ENCODE measurements around the gene SLF1. TPM values are rescaled to one million over a fixed set of nuclear protein-coding genes. Genes with fewer than 3 reads are reported as not detected.
"Not testable (repeated sequence)": the region's sequence is repeated elsewhere in the genome, so short reads cannot be mapped to it uniquely, and the experiment has no call there.

Gene SLF1
- total RNA-seq (1 to 10 TPM; 8.1 to 8.2 TPM), total RNA-seq (47.6 to 53.0 reads per million in 2 donors)

- peaks cover 29% of the 10 kb centered on the region for H3K4me1 Mint-ChIP-seq
Observed at GRCh38 chr5:94618493-94619328, at the start of gene SLF1, which contains the start of gene KIAA0825. SLF1 (plus strand) TSS chr5:94618669; CDS start chr5:94628811, 10,142 bp downstream. KIAA0825 (minus strand) TSS chr5:94618604; CDS start chr5:94537126, 81,478 bp downstream.

GRCh38 chr5:94571415-94571814 lies 47.1 kb upstream of the SLF1 start:
- H3K9me3 ChIP-seq (ENCODE audit: control insufficient read depth, low read length, poor library complexity, severe bottlenecking): no peaks in the 10 kb centered on the region
- Mint-ChIP-seq H3K36me3 (ENCODE audit: low read depth) (no peaks in the 10 kb centered on the region), H3K4me3 (no peak overlapping the region), H3K27ac (no peak overlapping the region), H3K4me1 (peaks cover 15% of the 10 kb centered on the region), H3K27me3 (no peaks in the 10 kb centered on the region)
- ATAC-seq: no peak
- no peak for DNase-seq

More at GRCh38 chr5:94618493-94619328, at the start of gene SLF1, which contains the start of gene KIAA0825:
- DNase-seq (peak; percentile 72 to 76 (median 74)), ATAC-seq (peak; percentile 94)
- Mint-ChIP-seq H3K27ac (peak within 1 kb of the TSS; percentile 89), H3K27me3 (no peaks in the 10 kb centered on the region), H3K4me3 (peak within 1 kb of the TSS; percentile 97), H3K36me3 (ENCODE audit: low read depth) (no peaks in the 10 kb centered on the region)
- no peaks in the 10 kb centered on the region for H3K9me3 ChIP-seq (ENCODE audit: control insufficient read depth, low read length, poor library complexity, severe bottlenecking)

GRCh38 chr5:94573349-94573748 lies 45.1 kb upstream of the SLF1 start:
- not testable (repeated sequence) for H3K36me3 Mint-ChIP-seq (ENCODE audit: low read depth); H3K4me3 Mint-ChIP-seq; H3K27ac Mint-ChIP-seq; H3K27me3 Mint-ChIP-seq; DNase-seq; H3K9me3 ChIP-seq (ENCODE audit: control insufficient read depth, low read length, poor library complexity, severe bottlenecking); ATAC-seq
- H3K4me1 Mint-ChIP-seq: peaks cover 22% of the 10 kb centered on the region

GRCh38 chr5:94575196-94575595 lies 43.3 kb upstream of the SLF1 start:
- DNase-seq (no peak), ATAC-seq (peak; percentile 35)
- no peaks in the 10 kb centered on the region for H3K9me3 ChIP-seq (ENCODE audit: control insufficient read depth, low read length, poor library complexity, severe bottlenecking)
- H3K4me3 Mint-ChIP-seq: peak overlapping the region; percentile 81
- no peaks in the 10 kb centered on the region for H3K27me3 Mint-ChIP-seq
- peaks cover 22% of the 10 kb centered on the region for H3K4me1 Mint-ChIP-seq
- peak overlapping the region; percentile 89 for H3K27ac Mint-ChIP-seq
- H3K36me3 Mint-ChIP-seq (ENCODE audit: low read depth): no peaks in the 10 kb centered on the region

- no peak for DNase-seq
- Mint-ChIP-seq H3K27me3 (no peaks in the 10 kb centered on the region), H3K27ac (peak overlapping the region; percentile 29), H3K36me3 (ENCODE audit: low read depth) (no peaks in the 10 kb centered on the region), H3K4me3 (peak overlapping the region; percentile 64), H3K4me1 (peaks cover 22% of the 10 kb centered on the region)
- H3K9me3 ChIP-seq (ENCODE audit: control insufficient read depth, low read length, poor library complexity, severe bottlenecking): no peaks in the 10 kb centered on the region
- ATAC-seq: peak; percentile 88
Observed at GRCh38 chr5:94577466-94578245, 40.8 kb upstream of the SLF1 start.

- ATAC-seq (no peak), DNase-seq (no peak)
- H3K9me3 ChIP-seq (ENCODE audit: control insufficient read depth, low read length, poor library complexity, severe bottlenecking): no peaks in the 10 kb centered on the region
- no peaks in the 10 kb centered on the region for H3K27me3 Mint-ChIP-seq
- no peaks in the 10 kb centered on the region for H3K36me3 Mint-ChIP-seq (ENCODE audit: low read depth)
- H3K4me3 Mint-ChIP-seq: no peak overlapping the region
- no peak overlapping the region for H3K27ac Mint-ChIP-seq
- H3K4me1 Mint-ChIP-seq: no peaks in the 10 kb centered on the region
Observed at GRCh38 chr5:94595281-94595840, 23.1 kb upstream of the SLF1 start.

GRCh38 chr5:94613583-94613982 lies 4.9 kb upstream of the SLF1 start:
- H3K27ac Mint-ChIP-seq: peak overlapping the region; percentile 27
- no peaks in the 10 kb centered on the region for H3K27me3 Mint-ChIP-seq
- ATAC-seq (no peak), DNase-seq (no peak)
- no peak overlapping the region for H3K4me3 Mint-ChIP-seq
- no peaks in the 10 kb centered on the region for H3K9me3 ChIP-seq (ENCODE audit: control insufficient read depth, low read length, poor library complexity, severe bottlenecking)
- peaks cover 18% of the 10 kb centered on the region for H3K4me1 Mint-ChIP-seq
- H3K36me3 Mint-ChIP-seq (ENCODE audit: low read depth): no peaks in the 10 kb centered on the region

GRCh38 chr5:94614156-94614805 lies 4.2 kb upstream of the SLF1 start:
- no peaks in the 10 kb centered on the region for H3K27me3 Mint-ChIP-seq
- ATAC-seq (no peak), DNase-seq (no peak)
- no peaks in the 10 kb centered on the region for H3K9me3 ChIP-seq (ENCODE audit: control insufficient read depth, low read length, poor library complexity, severe bottlenecking)
- peaks cover 22% of the 10 kb centered on the region for H3K4me1 Mint-ChIP-seq
- H3K36me3 Mint-ChIP-seq (ENCODE audit: low read depth): no peaks in the 10 kb centered on the region
- H3K27ac Mint-ChIP-seq: no peak overlapping the region
- no peak overlapping the region for H3K4me3 Mint-ChIP-seq

GRCh38 chr5:94615862-94616261 lies 2.6 kb upstream of the SLF1 start:
- DNase-seq (no peak), ATAC-seq (no peak)
- Mint-ChIP-seq H3K27ac (no peak overlapping the region), H3K27me3 (no peaks in the 10 kb centered on the region), H3K4me3 (no peak overlapping the region), H3K4me1 (peaks cover 27% of the 10 kb centered on the region), H3K36me3 (ENCODE audit: low read depth) (no peaks in the 10 kb centered on the region)
- no peaks in the 10 kb centered on the region for H3K9me3 ChIP-seq (ENCODE audit: control insufficient read depth, low read length, poor library complexity, severe bottlenecking)

GRCh38 chr5:94618029-94618492 lies 408 bp upstream of the SLF1 start:
- Mint-ChIP-seq H3K4me1 (peaks cover 29% of the 10 kb centered on the region), H3K27ac (peak overlapping the region; percentile 89), H3K36me3 (ENCODE audit: low read depth) (no peaks in the 10 kb centered on the region), H3K4me3 (peak overlapping the region; percentile 97), H3K27me3 (no peaks in the 10 kb centered on the region)
- peak; percentile 46 for ATAC-seq
- DNase-seq: peak in 1 of 3 donors; percentile 29
- no peaks in the 10 kb centered on the region for H3K9me3 ChIP-seq (ENCODE audit: control insufficient read depth, low read length, poor library complexity, severe bottlenecking)

- H3K27ac Mint-ChIP-seq: peak overlapping the region; percentile 89
- peak overlapping the region; percentile 97 for H3K4me3 Mint-ChIP-seq
Observed at GRCh38 chr5:94620256-94620655, 1.8 kb downstream of the SLF1 start.

GRCh38 chr5:94621763-94622162 lies 3.3 kb downstream of the SLF1 start:
- Mint-ChIP-seq H3K4me3 (no peak overlapping the region), H3K27me3 (no peaks in the 10 kb centered on the region), H3K27ac (peak overlapping the region; percentile 72), H3K36me3 (ENCODE audit: low read depth) (no peaks in the 10 kb centered on the region), H3K4me1 (peaks cover 25% of the 10 kb centered on the region)
- H3K9me3 ChIP-seq (ENCODE audit: control insufficient read depth, low read length, poor library complexity, severe bottlenecking): no peaks in the 10 kb centered on the region
- DNase-seq (no peak), ATAC-seq (no peak)

More at GRCh38 chr5:94620256-94620655, 1.8 kb downstream of the SLF1 start:
- no peaks in the 10 kb centered on the region for H3K36me3 Mint-ChIP-seq (ENCODE audit: low read depth)
- H3K9me3 ChIP-seq (ENCODE audit: control insufficient read depth, low read length, poor library complexity, severe bottlenecking): no peaks in the 10 kb centered on the region
- DNase-seq (no peak), ATAC-seq (no peak)
- peaks cover 25% of the 10 kb centered on the region for H3K4me1 Mint-ChIP-seq
- H3K27me3 Mint-ChIP-seq: no peaks in the 10 kb centered on the region

Data from T-helper 17 cell (primary cell).